Testis (tissue), 2 donors: ENCODE measurements around the gene CNNM4.

Experiments
- CTCF ChIP-seq, 3 experiments: fragments of 450-650 bp in 2 of 3; fragments of 200-600 bp in 1 of 3; sonication (generic) in 1 of 3; IDR thresholded peaks; one replicate each; pipeline ENCODE4 v1.5.1; 2016 to 2019; ENCODE audit warnings: antibody characterized with exemption in 3 of 3, mild to moderate bottlenecking in 2 of 3, moderate library complexity in 1 of 3
- POLR2A ChIP-seq: fragments of 450-650 bp; IDR thresholded peaks from one replicate; pipeline ENCODE4 v1.6.1; 2017; ENCODE audit warnings: antibody characterized with exemption, mild to moderate bottlenecking, moderate library complexity

- TF ChIP-seq CTCF (IDR thresholded peaks at IDR 0.05) (no peak), POLR2A (no peak)
Measured at GRCh38 chr2:96772903-96773671, 12.4 kb downstream of the CNNM4 start.
